Lung (tissue), 12 donors: ENCODE measurements around the gene NRGN. TPM values are rescaled to one million over a fixed set of nuclear protein-coding genes. Genes with fewer than 3 reads are reported as not detected.

Source experiments
- ATAC-seq: fragments of 200-7000 bp; cut with Tn5 transposase; one replicate; pipeline ENCODE4 v1.9.1; 2020; ENCODE audit warnings: moderate number of reproducible peaks; ENCODE audit not compliant: insufficient read depth, low FRiP score
- DNase-seq, 3 donors: peaks; one replicate each; pipeline ENCODE4 v3.0.0-alpha.2; 2013 to 2017
- H3K27ac ChIP-seq, 2 donors: one replicate each; pipeline ENCODE4 v1.5.1; 2013; ENCODE audit warnings: mild to moderate bottlenecking in 2 of 2, moderate library complexity in 2 of 2, control low read depth in 1 of 2, inconsistent platforms in 1 of 2, low read depth in 1 of 2, low read length in 1 of 2
- H3K27me3 ChIP-seq, 3 donors: one replicate each; pipeline ENCODE4 v1.5.1; 2013; ENCODE audit warnings: low read length in 2 of 3; ENCODE audit not compliant: control insufficient read depth in 3 of 3, insufficient read depth in 3 of 3
- H3K36me3 ChIP-seq, 4 donors: one replicate each; pipeline ENCODE4 v1.5.1; 2013; ENCODE audit warnings: low read length in 4 of 4, mild to moderate bottlenecking in 1 of 4, moderate library complexity in 1 of 4; ENCODE audit not compliant: control insufficient read depth in 4 of 4, insufficient read depth in 4 of 4
- H3K4me1 ChIP-seq, 5 donors: one replicate each; pipeline ENCODE4 v1.5.1; 2013; ENCODE audit warnings: low read length in 5 of 5, mild to moderate bottlenecking in 2 of 5, moderate library complexity in 1 of 5; ENCODE audit not compliant: control insufficient read depth in 5 of 5, insufficient read depth in 5 of 5
- H3K4me3 ChIP-seq: one replicate; pipeline ENCODE4 v1.5.1; 2013; ENCODE audit warnings: mild to moderate bottlenecking, control low read depth, moderate library complexity
- H3K9ac ChIP-seq, 2 donors: one replicate each; pipeline ENCODE4 v1.5.1; 2013; ENCODE audit warnings: low read length in 2 of 2, control low read depth in 1 of 2; ENCODE audit not compliant: insufficient read depth in 1 of 2
- H3K9me3 ChIP-seq, 4 donors: one replicate each; pipeline ENCODE4 v1.5.1; 2013; ENCODE audit warnings: low read length in 3 of 4, mild to moderate bottlenecking in 1 of 4, moderate library complexity in 1 of 4; ENCODE audit not compliant: control insufficient read depth in 4 of 4, insufficient read depth in 3 of 4
- CTCF ChIP-seq: IDR thresholded peaks from 2 replicates; pipeline ENCODE4 v1.5.1; 2012; ENCODE audit warnings: mild to moderate bottlenecking; ENCODE audit errors: control extremely low read depth, extremely low read depth
- WGBS, 2 donors: extraction: QIAGEN DNeasy Blood & Tissue Kit; methylation state at CpG; one replicate each; pipeline ENCODE4 v1.1.7; 2013; 5-methylcytosine and 5-hydroxymethylcytosine counted together
- polyA plus RNA-seq, 2 donors: library from polyadenylated mRNA; stranded (reverse); fragments of 200-250 nt; gene quantifications; one replicate each; pipeline ENCODE4 v1.2.1, GENCODE V29; 2013
- total RNA-seq, 2 donors: library from RNA; depleted of rRNA in 1 of 2; stranded (reverse); fragments of >200 nt in 1 of 2; gene quantifications; one replicate each; pipeline ENCODE4 v1.2.1, GENCODE V29; 2014 to 2021
- donor health status: control.
- donor health status: control.
- donor health status: Bipolar disorder and iron deficiency.
- donor health status: healthy.
- donor health status: DM: yes; HTN: yes; CAD: no.

The NRGN gene
- total and polyA plus RNA-seq, 4 donors: 27.2 to 250 (median 87.5) TPM

GRCh38 chr11:124762624-124763155 lies 22.9 kb downstream of the NRGN start:
- Histone ChIP-seq H3K4me3 (peak overlapping the region; percentile 56), H3K4me1 (peaks cover 0 to 40% (median 10%) of the 10 kb centered on the region in 5 donors), H3K27ac (peak overlapping the region; percentile 58 to 72), H3K9me3 (peaks cover 0 to 2% (median 0%) of the 10 kb centered on the region in 4 donors), H3K36me3 (peaks cover 0 to 9% (median 4%) of the 10 kb centered on the region in 4 donors), H3K27me3 (peaks cover 0 to 31% (median 30%) of the 10 kb centered on the region in 3 donors), H3K9ac (peak overlapping the region in 1 of 2 donors; percentile 20)
- ATAC-seq (peak; percentile 0), DNase-seq (peak in 1 of 3 donors; percentile 28)
- WGBS, 2 donors: 0 to 1% methylated on average over 36 to 45 of the region's 45 CpGs
- no peak for TF ChIP-seq CTCF

- peaks cover 0 to 35% (median 8%) of the 10 kb centered on the region in 5 donors for H3K4me1 ChIP-seq
- peak overlapping the region; percentile 56 for H3K4me3 ChIP-seq
- H3K36me3 ChIP-seq: peaks cover 0 to 9% (median 4%) of the 10 kb centered on the region in 4 donors
- 6 to 7% methylated on average over 21 of the region's 21 CpGs for WGBS, 2 donors
- H3K27ac ChIP-seq: peak overlapping the region in 1 of 2 donors; percentile 72
- peak overlapping the region in 1 of 2 donors; percentile 20 for H3K9ac ChIP-seq
- peaks cover 0 to 27% (median 24%) of the 10 kb centered on the region in 3 donors for H3K27me3 ChIP-seq
- peak; percentile 82 to 89 (median 87) for DNase-seq
- TF ChIP-seq CTCF: peak; percentile 71
- H3K9me3 ChIP-seq: peaks cover 0 to 2% (median 0%) of the 10 kb centered on the region in 4 donors
- peak; percentile 43 for ATAC-seq
Observed at GRCh38 chr11:124763156-124763947, 23.6 kb downstream of the NRGN start.

GRCh38 chr11:124766156-124766555 lies 26.4 kb downstream of the NRGN start:
- Histone ChIP-seq H3K9ac (no peak overlapping the region), H3K4me3 (no peak overlapping the region), H3K9me3 (no peaks in the 10 kb centered on the region), H3K36me3 (peaks cover 6 to 22% (median 7%) of the 10 kb centered on the region in 4 donors), H3K27ac (no peak overlapping the region), H3K4me1 (peaks cover 0 to 15% (median 0%) of the 10 kb centered on the region in 5 donors), H3K27me3 (peaks cover 0 to 10% (median 7%) of the 10 kb centered on the region in 3 donors)
- ATAC-seq (no peak), DNase-seq (no peak)
- TF ChIP-seq CTCF: no peak
- 99% methylated on average over 2 of the region's 2 CpGs for WGBS, 2 donors
